Epithelial cell of proximal tubule (primary cell): ENCODE data around the gene HHLA2. TPM values are rescaled to one million over a fixed set of nuclear protein-coding genes. Genes with fewer than 3 reads are reported as not detected.

Experiments
- DNase-seq: peaks from one replicate; pipeline ENCODE4 v3.0.0-alpha.2; 2011; ENCODE audit warnings: low read depth
- H3K4me3 ChIP-seq: 2 replicates; pipeline ENCODE4 v1.5.1; 2011; ENCODE audit warnings: low read depth, mild to moderate bottlenecking, low read length
- CTCF ChIP-seq: conservative IDR thresholded peaks from 2 replicates; pipeline ENCODE4 v1.5.1; 2012; ENCODE audit warnings: low read depth, mild to moderate bottlenecking, low read length
- total RNA-seq: library from RNA; depleted of rRNA; stranded (reverse); fragments of >200 nt; gene quantifications from 2 replicates; pipeline ENCODE4 v1.2.3, GENCODE V29; 2015

Gene HHLA2
- total RNA-seq, 1 donor from 2014 or later = 0.23 TPM

GRCh38 chr3:108404368-108404767 is 108.0 kb downstream of the HHLA2 start:
- no peak for DNase-seq
- no peak for TF ChIP-seq CTCF
- H3K4me3 ChIP-seq = no peak overlapping the region

- DNase-seq = no peak
Measured at GRCh38 chr3:108406063-108406660, 109.8 kb downstream of the HHLA2 start.

GRCh38 chr3:108406661-108407206 is 110.4 kb downstream of the HHLA2 start:
- DNase-seq = peak; percentile 35
- H3K4me3 ChIP-seq = no peak overlapping the region
- peak; percentile 87 for TF ChIP-seq CTCF

More at GRCh38 chr3:108406063-108406660, 109.8 kb downstream of the HHLA2 start:
- no peak overlapping the region for H3K4me3 ChIP-seq
- no peak for TF ChIP-seq CTCF

- TF ChIP-seq CTCF = no peak
- DNase-seq = no peak
- no peak overlapping the region for H3K4me3 ChIP-seq
Measured at GRCh38 chr3:108407886-108408285, 111.5 kb downstream of the HHLA2 start.

GRCh38 chr3:108408883-108409799 is 112.8 kb downstream of the HHLA2 start:
- H3K4me3 ChIP-seq = no peak overlapping the region
- TF ChIP-seq CTCF = no peak
- no peak for DNase-seq

- no peak for DNase-seq
- H3K4me3 ChIP-seq = no peak overlapping the region
- TF ChIP-seq CTCF = no peak
Measured at GRCh38 chr3:108409800-108410178, 113.4 kb downstream of the HHLA2 start.
